ENCODE data around the gene ANXA11.

ANXA11 gene

GRCh38 chr10:80187465-80188409 is 17.6 kb downstream of the ANXA11 start:
- DNase-seq, result peak; percentile 87

DNA sequence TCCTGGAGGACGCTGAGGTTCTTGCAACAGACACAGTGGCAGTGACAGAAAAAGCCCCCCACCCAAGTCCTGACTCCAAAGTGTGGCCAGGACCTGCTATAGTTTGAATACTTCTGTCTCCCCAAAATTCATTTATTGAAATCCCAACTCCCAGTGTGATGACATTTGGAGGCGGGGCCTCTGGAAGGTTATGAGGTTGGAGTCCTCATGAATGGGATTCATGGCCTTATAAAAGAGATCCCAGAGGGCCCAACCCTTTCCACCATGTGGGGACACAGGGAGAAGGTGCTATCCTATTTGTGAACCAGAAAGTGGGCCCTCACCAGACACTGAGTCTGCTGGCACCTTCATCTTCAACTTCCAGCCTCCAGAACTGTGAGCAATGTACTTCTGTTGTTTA is 18.3 kb downstream of the ANXA11 start:
- DNase-seq, result no peak

DNA sequence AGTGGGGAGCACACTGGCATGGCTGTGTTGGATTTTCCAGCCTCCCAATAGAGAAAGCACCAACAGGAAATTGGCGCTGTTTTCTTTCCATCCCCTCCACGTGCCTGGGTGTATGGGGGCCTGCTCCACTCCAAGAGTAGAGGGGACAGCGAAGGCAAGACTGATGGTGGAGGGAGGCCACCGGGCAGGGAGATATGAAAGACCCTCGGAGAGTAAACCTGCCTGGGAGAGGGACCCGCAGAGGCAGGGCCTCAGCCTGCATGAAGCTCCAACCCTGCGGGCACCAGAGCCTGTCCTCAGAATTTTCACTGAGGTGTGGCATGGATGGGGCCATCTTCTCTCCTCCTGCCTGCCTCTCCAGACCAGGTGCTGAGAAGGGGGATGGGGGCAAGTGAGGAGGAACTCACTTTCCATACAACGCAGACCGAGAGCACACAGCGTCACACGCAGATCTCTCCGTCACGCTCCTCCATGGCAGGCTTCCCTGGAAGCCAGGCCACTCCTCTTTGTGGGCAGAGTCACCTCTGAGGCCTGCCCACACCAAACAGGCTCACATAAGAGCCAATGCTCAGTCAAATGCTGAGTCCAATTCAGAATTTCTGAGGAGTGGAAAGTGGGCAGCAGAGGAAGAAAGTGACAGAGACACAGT is 18.8 kb downstream of the ANXA11 start:
- peak; percentile 39 for DNase-seq

GRCh38 chr10:80185578-80186299 is 19.6 kb downstream of the ANXA11 start:
- no peak for DNase-seq

DNA sequence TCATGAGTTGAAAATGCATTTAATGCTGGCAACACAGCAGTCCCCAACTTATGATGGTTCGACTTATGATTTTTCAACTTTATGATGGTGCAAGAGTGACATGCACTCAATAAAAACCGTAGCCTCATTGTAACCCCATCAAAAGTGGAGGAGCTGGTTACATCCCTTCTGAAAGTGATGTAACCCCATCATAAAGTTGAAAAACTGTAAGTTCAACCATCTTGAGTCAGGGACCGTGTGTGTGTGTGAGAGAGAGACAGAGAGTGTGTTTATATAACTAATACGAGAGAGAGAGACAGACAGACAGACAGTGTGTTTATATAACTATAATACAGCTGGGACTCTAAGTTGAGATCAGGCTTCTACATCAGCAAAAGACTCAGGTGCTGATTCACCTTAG is 21.0 kb downstream of the ANXA11 start:
- DNase-seq, result no peak

- no peak for DNase-seq
Observed at GRCh38 chr10:80183436-80183835, 21.9 kb downstream of the ANXA11 start.

DNA sequence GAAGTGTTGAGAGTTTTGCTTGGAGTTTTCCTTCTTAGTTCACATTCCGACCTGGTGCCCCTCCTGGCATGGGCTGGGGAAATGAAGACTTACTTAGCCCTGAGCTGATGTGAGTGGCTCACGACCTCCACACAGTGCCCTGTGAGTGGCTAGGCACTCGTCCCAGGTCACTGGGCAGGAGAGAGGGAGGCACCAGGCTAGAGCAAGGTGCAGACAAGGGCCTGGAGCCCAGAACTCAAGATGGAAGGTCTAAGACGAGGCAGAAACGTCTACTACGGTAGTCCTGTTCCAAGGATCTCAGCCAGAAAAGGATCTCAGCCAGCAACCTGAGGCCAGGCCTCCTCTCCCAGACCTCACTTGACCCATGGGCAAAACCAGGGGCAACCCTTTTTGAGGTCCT is 22.4 kb downstream of the ANXA11 start:
- DNase-seq, result no peak

DNA sequence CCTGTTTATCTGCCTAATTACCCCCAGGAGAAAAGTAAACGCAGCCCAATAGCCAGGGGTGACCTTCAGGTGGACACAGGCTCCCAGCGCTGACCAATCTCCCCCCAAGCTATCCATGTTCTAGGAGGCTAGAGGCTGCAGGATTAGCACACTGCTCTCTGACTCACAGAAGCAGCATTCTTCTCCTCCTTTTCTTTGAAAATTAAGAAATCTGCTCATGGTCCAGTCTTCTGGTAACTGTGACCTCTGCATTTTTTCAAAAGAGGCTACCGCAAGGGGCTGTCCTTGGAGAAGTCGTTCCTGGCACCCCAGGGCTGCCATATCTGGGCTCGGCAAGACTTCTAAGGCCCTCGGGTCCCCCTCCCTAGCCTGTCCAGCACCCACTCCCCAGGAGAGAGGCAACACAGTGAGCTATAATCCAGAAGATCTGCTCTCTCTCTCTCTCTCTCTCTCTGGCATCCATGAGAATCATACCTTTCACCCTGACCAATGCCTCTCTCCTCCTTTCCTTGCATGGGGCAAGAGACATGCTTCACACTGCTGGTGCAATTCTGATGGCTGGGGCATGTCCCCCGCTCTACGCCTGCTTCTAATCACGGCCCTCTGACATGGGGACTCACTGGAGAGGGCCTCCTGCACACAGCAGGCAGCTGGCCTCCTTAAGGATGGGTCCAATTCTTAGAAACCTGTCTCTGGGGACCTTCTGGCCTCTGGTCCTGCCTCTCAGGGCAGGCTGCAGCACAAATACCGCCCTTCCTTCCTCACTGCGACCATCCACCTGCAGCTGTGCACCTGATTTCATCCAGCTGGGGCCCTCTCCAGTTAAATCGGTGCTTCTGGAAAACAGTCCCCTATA is 27.3 kb downstream of the ANXA11 start:
- no peak for DNase-seq

DNA sequence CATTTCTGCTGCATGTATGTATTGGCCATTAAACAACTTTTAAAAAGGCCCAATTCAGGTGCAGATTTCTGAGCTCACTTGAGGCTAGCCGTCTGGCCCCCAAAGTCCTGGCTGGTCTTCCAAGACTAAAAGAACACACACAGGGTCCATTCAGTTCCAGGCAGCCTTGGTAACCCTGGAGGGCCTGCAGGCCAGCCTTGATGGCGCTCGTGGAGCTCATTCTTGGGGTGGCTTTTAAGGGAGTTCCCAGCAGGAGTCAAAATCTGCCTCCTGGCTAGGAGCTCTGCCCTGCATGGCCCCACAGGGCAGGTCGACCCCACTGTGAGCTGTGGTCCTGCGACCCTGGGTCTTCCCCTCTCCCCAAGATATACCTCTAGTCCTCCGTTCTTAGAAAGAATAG is 28.8 kb downstream of the ANXA11 start:
- DNase-seq, result no peak

DNA sequence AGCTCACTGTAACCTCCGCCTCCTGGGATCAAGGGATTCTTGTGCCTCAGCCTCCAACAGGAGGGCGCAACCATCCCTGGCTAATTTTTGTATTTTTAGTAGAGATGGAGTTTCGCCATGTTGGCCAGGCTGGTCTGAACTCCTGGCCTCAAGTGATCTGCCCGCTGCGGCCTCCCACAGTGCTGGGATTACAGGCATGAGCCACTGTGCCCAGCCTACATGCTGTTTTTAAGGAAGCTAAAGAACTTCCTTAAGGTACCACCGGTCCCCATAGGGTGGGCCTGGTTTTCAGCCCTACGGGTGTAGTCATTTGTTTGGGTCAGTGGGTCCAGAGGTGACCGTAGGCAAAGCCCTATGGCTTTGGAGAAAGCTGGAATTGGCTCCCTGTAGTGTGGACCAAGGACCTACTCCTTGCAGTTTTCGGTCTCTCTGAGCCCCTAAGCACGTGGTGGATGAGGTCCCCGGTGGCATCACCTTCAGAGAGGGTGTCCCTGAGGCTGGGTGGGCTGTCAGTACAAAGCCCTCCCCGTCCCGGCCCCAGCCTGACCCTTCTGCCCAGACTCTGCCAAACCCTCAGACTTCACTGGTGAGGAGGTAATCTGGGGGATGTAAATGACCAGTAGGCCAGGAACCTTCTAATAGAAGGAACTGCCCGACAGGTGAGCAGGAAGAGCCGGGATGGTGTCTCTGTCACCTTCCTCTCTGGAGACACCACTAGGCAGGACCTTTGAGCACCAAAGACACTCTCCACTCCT is 30.5 kb downstream of the ANXA11 start:
- no peak for DNase-seq

- peak; percentile 83 for DNase-seq
Observed at GRCh38 chr10:80173466-80173865, 31.9 kb downstream of the ANXA11 start.

- peak; percentile 48 for DNase-seq
Observed at GRCh38 chr10:80172896-80173295, 32.4 kb downstream of the ANXA11 start.

- peak; percentile 21 for DNase-seq
Observed at GRCh38 chr10:80171248-80171660, 34.1 kb downstream of the ANXA11 start.

GRCh38 chr10:80170641-80171040 is 34.7 kb downstream of the ANXA11 start:
- DNase-seq, result no peak

DNA sequence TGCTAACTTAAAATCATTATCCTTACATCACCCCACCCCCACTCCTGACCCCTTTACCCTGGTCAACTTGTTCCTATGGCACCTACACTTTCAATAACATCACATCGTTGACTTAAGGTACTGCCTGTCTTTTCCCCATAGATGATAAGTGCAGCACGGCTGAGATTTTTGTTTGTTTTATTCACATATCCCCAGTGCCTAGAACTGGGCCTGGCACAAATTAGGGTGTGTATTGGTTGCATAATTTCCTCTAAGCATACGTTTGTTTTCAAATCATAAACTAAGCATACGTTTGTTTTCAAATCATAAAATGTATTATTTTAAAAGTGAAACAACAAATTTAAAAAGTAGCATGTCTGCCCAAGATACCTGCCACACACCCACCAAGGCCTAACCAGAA is 35.3 kb downstream of the ANXA11 start:
- DNase-seq, result no peak

DNA sequence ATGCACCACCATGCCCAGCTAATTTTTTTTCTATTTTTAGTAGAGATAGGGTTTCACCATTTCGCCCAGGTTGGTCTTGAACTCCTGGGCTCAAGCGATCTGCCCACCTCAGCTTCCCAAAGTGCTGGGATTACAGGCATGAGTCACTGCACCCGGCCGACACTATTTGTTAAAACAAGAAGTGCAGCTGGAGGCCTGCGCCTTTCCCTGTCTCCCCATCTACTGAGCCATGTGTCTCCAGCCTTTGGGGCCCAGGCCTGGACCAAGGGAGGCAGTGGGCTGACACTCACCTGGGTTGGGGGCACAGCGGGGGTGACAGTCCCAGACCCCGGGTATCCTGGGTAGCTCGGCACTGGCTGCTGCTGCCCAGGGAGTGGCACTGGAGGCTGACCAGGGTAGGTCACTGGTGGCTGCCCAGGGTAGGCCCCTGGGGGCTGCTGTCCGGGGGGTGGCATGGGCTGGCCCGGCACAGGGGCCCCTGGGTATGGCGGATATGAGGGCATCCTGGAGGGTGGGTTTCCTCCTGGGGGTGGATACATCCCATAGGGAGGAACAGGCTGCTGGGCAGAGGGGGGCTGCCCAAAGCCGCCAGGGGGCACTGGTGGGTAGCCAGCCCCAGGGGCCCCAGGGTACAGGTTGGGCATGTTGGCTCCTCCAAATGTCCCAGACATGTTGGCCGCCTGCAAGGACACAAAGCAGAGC is 36.5 kb downstream of the ANXA11 start:
- peak; percentile 49 for DNase-seq

DNA sequence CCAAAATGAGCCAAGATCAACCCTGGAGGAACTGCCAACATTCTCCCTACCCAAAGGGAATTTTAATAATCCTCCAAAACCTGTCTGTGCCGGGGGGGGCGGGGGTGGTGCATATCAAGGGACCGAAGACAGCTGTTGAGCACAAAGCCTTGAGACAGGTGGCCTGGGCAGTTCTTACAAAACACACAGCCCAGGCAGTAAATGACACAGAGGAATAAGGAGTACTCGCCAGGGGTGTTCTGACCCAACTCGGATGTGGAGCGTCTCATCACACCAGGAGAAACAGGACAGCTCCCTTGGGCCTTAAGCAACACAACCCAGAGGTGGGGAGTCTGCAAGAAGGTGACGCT is 37.2 kb downstream of the ANXA11 start:
- no peak for DNase-seq

GRCh38 chr10:80167471-80168161 is 37.7 kb downstream of the ANXA11 start:
- no peak for DNase-seq

DNA sequence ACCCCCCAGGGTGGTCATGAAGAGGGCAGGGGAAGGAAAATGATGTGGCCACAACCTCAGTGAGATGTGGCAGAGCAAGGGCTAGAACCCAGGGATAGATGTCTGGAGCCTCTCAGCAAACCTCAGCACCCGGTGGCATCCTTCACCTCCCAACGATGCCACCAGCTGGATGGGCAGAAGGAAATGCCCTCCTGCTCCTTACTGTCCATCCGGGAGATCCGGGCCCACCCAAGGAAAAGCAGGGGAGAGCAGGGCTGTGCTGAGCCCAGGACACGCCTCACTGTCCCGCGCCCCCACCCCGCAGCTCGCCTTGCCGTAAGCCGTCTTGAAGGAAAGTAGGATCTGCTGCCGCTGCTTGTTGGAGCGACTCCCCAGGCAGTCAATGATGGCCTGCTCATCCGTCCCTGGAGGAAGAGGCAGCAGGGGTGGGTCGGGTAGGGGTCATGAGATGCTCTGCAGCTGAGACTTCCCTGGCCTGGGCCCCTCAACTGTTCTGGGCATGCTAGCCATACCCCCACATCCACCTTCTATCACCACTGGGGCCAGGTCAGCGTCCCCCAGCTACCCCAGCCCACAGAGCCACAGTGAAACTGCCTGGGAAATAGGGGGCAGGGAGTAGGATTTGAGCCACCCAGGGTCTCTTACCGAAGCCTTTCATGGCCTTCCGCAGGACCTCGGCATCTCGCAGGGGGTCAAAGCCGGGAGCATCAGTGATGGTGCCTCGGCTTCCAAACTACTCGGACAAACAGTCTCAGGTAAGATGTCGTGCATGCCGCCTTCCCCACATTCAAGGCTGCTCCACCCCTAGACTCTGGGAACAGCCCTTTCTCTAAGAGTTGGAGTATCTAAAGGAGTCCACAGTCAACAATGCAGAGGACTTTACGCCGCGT is 38.5 kb downstream of the ANXA11 start:
- no peak for DNase-seq

DNA sequence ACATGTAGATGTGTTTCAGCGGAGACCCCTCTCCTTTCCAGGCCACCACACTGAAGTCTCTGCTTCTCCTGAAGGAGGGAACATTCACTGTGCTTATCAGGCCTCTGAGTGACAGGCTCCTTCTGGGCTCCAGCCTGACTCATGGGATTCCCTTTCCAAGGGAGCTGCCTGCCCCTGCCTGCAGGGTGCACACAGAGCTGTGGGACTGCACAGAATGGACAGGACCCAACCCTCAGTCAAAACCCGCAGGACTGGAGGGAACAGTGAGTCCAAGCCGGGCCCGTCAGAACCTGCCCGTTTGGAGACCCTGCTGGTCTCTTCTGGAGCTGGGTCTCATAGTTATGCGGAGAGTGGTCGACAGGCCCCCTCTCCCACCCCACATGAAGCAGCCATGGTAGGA is 40.2 kb downstream of the ANXA11 start:
- no peak for DNase-seq
